Measurements from ENCODE around the gene MGAT5.

The MGAT5 gene

GRCh38 chr2:134253804-134254203 is at the start of gene MGAT5:
Gene MGAT5, plus strand, starts transcription at chr2:134254072. Its CDS starts 332 bp downstream, at chr2:134254404.
- FAIRE-seq (no peak), DNase-seq (ENCODE audit: extremely low spot score, insufficient read length, low read depth) (no peak)

- FAIRE-seq: no peak
Measured at GRCh38 chr2:134205087-134205486, 48.8 kb upstream of the MGAT5 start.

GRCh38 chr2:134206031-134206430 is 47.8 kb upstream of the MGAT5 start:
- DNase-seq (ENCODE audit: extremely low spot score, insufficient read length, low read depth): no peak
- FAIRE-seq: peak; percentile 29

More at GRCh38 chr2:134205087-134205486, 48.8 kb upstream of the MGAT5 start:
- DNase-seq (ENCODE audit: extremely low spot score, insufficient read length, low read depth): no peak

- FAIRE-seq: no peak
- DNase-seq (ENCODE audit: extremely low spot score, insufficient read length, low read depth): no peak
Measured at GRCh38 chr2:134206573-134206972, 47.3 kb upstream of the MGAT5 start.

GRCh38 chr2:134207589-134208209 is 46.2 kb upstream of the MGAT5 start:
- FAIRE-seq (peak; percentile 66), DNase-seq (ENCODE audit: extremely low spot score, insufficient read length, low read depth) (no peak)

- no peak for FAIRE-seq
- no peak for DNase-seq (ENCODE audit: extremely low spot score, insufficient read length, low read depth)
Measured at GRCh38 chr2:134208825-134209224, 45.0 kb upstream of the MGAT5 start.

- DNase-seq (ENCODE audit: extremely low spot score, insufficient read length, low read depth) (no peak), FAIRE-seq (no peak)
Measured at GRCh38 chr2:134212746-134213145, 41.1 kb upstream of the MGAT5 start.

- DNase-seq (ENCODE audit: extremely low spot score, insufficient read length, low read depth) (no peak), FAIRE-seq (no peak)
Measured at GRCh38 chr2:134216152-134216829, 37.6 kb upstream of the MGAT5 start.

- DNase-seq (ENCODE audit: extremely low spot score, insufficient read length, low read depth) (no peak), FAIRE-seq (no peak)
Measured at GRCh38 chr2:134217351-134217750, 36.5 kb upstream of the MGAT5 start.

- DNase-seq (ENCODE audit: extremely low spot score, insufficient read length, low read depth) (no peak), FAIRE-seq (peak; percentile 71)
Measured at GRCh38 chr2:134217924-134218323, 35.9 kb upstream of the MGAT5 start.

- DNase-seq (ENCODE audit: extremely low spot score, insufficient read length, low read depth) (no peak), FAIRE-seq (no peak)
Measured at GRCh38 chr2:134218414-134218813, 35.5 kb upstream of the MGAT5 start.

GRCh38 chr2:134218930-134219658 is 34.8 kb upstream of the MGAT5 start:
- peak; percentile 76 for FAIRE-seq

GRCh38 chr2:134220344-134220974 is 33.4 kb upstream of the MGAT5 start:
- DNase-seq (ENCODE audit: extremely low spot score, insufficient read length, low read depth) (no peak), FAIRE-seq (no peak)

More at GRCh38 chr2:134218930-134219658, 34.8 kb upstream of the MGAT5 start:
- no peak for DNase-seq (ENCODE audit: extremely low spot score, insufficient read length, low read depth)

- DNase-seq (ENCODE audit: extremely low spot score, insufficient read length, low read depth) (no peak), FAIRE-seq (no peak)
Measured at GRCh38 chr2:134224005-134224404, 29.9 kb upstream of the MGAT5 start.

GRCh38 chr2:134225173-134225572 is 28.7 kb upstream of the MGAT5 start:
- no peak for FAIRE-seq
- no peak for DNase-seq (ENCODE audit: extremely low spot score, insufficient read length, low read depth)

- DNase-seq (ENCODE audit: extremely low spot score, insufficient read length, low read depth) (no peak), FAIRE-seq (no peak)
Measured at GRCh38 chr2:134225841-134226240, 28.0 kb upstream of the MGAT5 start.

- no peak for DNase-seq (ENCODE audit: extremely low spot score, insufficient read length, low read depth)
- FAIRE-seq: no peak
Measured at GRCh38 chr2:134226601-134227000, 27.3 kb upstream of the MGAT5 start.

GRCh38 chr2:134227666-134228065 is 26.2 kb upstream of the MGAT5 start:
- FAIRE-seq (no peak), DNase-seq (ENCODE audit: extremely low spot score, insufficient read length, low read depth) (no peak)

- DNase-seq (ENCODE audit: extremely low spot score, insufficient read length, low read depth): no peak
- FAIRE-seq: peak; percentile 15
Measured at GRCh38 chr2:134228493-134228903, 25.4 kb upstream of the MGAT5 start.

GRCh38 chr2:134229540-134229939 is 24.3 kb upstream of the MGAT5 start:
- FAIRE-seq: no peak

GRCh38 chr2:134230885-134231284 is 23.0 kb upstream of the MGAT5 start:
- DNase-seq (ENCODE audit: extremely low spot score, insufficient read length, low read depth) (no peak), FAIRE-seq (no peak)

More at GRCh38 chr2:134229540-134229939, 24.3 kb upstream of the MGAT5 start:
- DNase-seq (ENCODE audit: extremely low spot score, insufficient read length, low read depth): no peak
